SK-N-SH (cell line): ENCODE data around the gene XYLT2. TPM values are rescaled to one million over a fixed set of nuclear protein-coding genes. Genes with fewer than 3 reads are reported as not detected.
"Not testable (repeated sequence)": the region's sequence is repeated elsewhere in the genome, so short reads cannot be mapped to it uniquely, and the experiment has no call there.

Experiments
- CTCF ChIA-PET: fragments of 300-600, 350-600 bp; formaldehyde crosslinking; extraction: SDS; loops from one replicate; lab custom pipeline; 2021; lab: Yijun Ruan, JAX
- POLR2A ChIA-PET: fragments of 350-600 bp; sonication (Branson Sonifier 250); formaldehyde crosslinking; extraction: SDS; loops from one replicate; lab custom pipeline; 2020; ENCODE audit warnings: antibody characterized with exemption, inconsistent platforms; lab: Yijun Ruan, JAX
- DNase-seq: peaks from one replicate; pipeline ENCODE4 v3.0.0; 2012
- H2AFZ ChIP-seq: fragments of 200-600 bp; sonication (generic); 2 replicates; pipeline ENCODE4 v1.8.1; 2016; ENCODE audit warnings: antibody characterized with exemption, mild to moderate bottlenecking, low read depth
- H3F3A ChIP-seq: fragments of 200-600 bp; sonication (generic); replicated peaks from 2 replicates; pipeline ENCODE3; 2016; ENCODE audit warnings: antibody characterized with exemption, mild to moderate bottlenecking; ENCODE audit not compliant: insufficient read depth
- H3K27ac ChIP-seq, 2 experiments: fragments of 200-500 bp in 1 of 2; fragments of 200-600 bp in 1 of 2; sonication (Bioruptor generic) in 1 of 2; sonication (generic), shearing (Covaris generic) in 1 of 2; 2 replicates each; pipeline versions ENCODE4 v1.5.1 to v1.6.1; 2014 to 2016; ENCODE audit warnings: low read depth in 2 of 2, inconsistent platforms in 1 of 2, low read length in 1 of 2, mild to moderate bottlenecking in 1 of 2, mixed read lengths in 1 of 2
- H3K27me3 ChIP-seq: fragments of 200-600 bp; sonication (generic), shearing (Covaris generic); 2 replicates; pipeline ENCODE4 v1.6.1; 2016; ENCODE audit warnings: mixed run types; ENCODE audit not compliant: insufficient read depth
- H3K36me3 ChIP-seq, 2 experiments: fragments of 200-500 bp in 1 of 2; fragments of 200-600 bp in 1 of 2; sonication (Bioruptor generic) in 1 of 2; sonication (generic) in 1 of 2; replicated peaks in 1 of 2; 2 replicates each; pipeline versions ENCODE3 to v1.5.1; 2014 to 2016; ENCODE audit warnings: low read length in 1 of 2, mild to moderate bottlenecking in 1 of 2; ENCODE audit not compliant: insufficient read depth in 2 of 2, control insufficient read depth in 1 of 2
- H3K4me1 ChIP-seq, 2 experiments: fragments of 200-500 bp in 1 of 2; fragments of 200-600 bp in 1 of 2; sonication (Bioruptor generic) in 1 of 2; sonication (generic), shearing (Covaris generic) in 1 of 2; 2 replicates each; pipeline versions ENCODE4 v1.5.1 to v1.6.1; 2014 to 2016; ENCODE audit warnings: low read depth in 1 of 2, low read length in 1 of 2, mixed run types in 1 of 2; ENCODE audit not compliant: insufficient read depth in 2 of 2, control insufficient read depth in 1 of 2
- H3K4me2 ChIP-seq: fragments of 200-600 bp; sonication (generic), shearing (Covaris generic); 2 replicates; pipeline ENCODE4 v1.6.1; 2017; ENCODE audit warnings: mixed run types
- H3K4me3 ChIP-seq, 2 experiments: fragments of 200-500 bp in 1 of 2; fragments of 200-600 bp in 1 of 2; sonication (Bioruptor generic) in 1 of 2; sonication (generic), shearing (Covaris generic) in 1 of 2; 2 replicates each; pipeline versions ENCODE4 v1.5.1 to v1.8.1; 2014 to 2016; ENCODE audit warnings: low read depth in 2 of 2, inconsistent platforms in 1 of 2, low read length in 1 of 2, mild to moderate bottlenecking in 1 of 2, mixed read lengths in 1 of 2, moderate library complexity in 1 of 2
- H3K79me2 ChIP-seq: fragments of 200-600 bp; sonication (generic); 2 replicates; pipeline ENCODE4 v1.8.1; 2017; ENCODE audit warnings: mild to moderate bottlenecking; ENCODE audit not compliant: insufficient read depth
- H3K9ac ChIP-seq: fragments of 200-600 bp; sonication (generic); 2 replicates; pipeline ENCODE4 v1.6.1; 2017; ENCODE audit warnings: mixed run types
- H3K9me2 ChIP-seq: fragments of 200-600 bp; sonication (generic); 2 replicates; pipeline ENCODE4 v1.6.1; 2017; ENCODE audit warnings: mixed run types
- H3K9me3 ChIP-seq: fragments of 200-600 bp; sonication (generic); 2 replicates; pipeline ENCODE4 v1.6.1; 2017; ENCODE audit warnings: mixed run types, mild to moderate bottlenecking, moderate library complexity
- H4K20me1 ChIP-seq: fragments of 200-600 bp; sonication (generic); 2 replicates; pipeline ENCODE4 v1.6.1; 2017; ENCODE audit warnings: mild to moderate bottlenecking, mixed run types; ENCODE audit not compliant: insufficient read depth
- CTCF ChIP-seq: fragments of 200-600 bp; sonication (generic); IDR thresholded peaks from 2 replicates; pipeline ENCODE4 v1.6.1; 2017; ENCODE audit warnings: antibody characterized with exemption, mild to moderate bottlenecking, moderate library complexity
- EP300 ChIP-seq, 2 experiments: IDR thresholded peaks; 2 replicates each; pipeline versions ENCODE4 v1.4.0 to v1.6.1; 2012; ENCODE audit warnings: borderline replicate concordance in 1 of 2, low read depth in 1 of 2, low read length in 1 of 2
- FOSL2 ChIP-seq: IDR thresholded peaks from 2 replicates; pipeline ENCODE4 v1.4.0; 2012; ENCODE audit warnings: low read depth, mild to moderate bottlenecking, moderate library complexity, borderline replicate concordance
- FOXM1 ChIP-seq: IDR thresholded peaks from 2 replicates; pipeline ENCODE4 v1.4.0; 2012; ENCODE audit warnings: low read depth, mild to moderate bottlenecking
- GATA2 ChIP-seq: sonication (generic); formaldehyde crosslinking; IDR thresholded peaks from 2 replicates; pipeline ENCODE4 v1.5.0; 2020; ENCODE audit warnings: mild to moderate bottlenecking, missing genetic modification reagents
- IRF3 ChIP-seq: fragments of 150-350 bp; IDR thresholded peaks from 2 replicates; pipeline ENCODE4 v1.6.1; 2016; ENCODE audit warnings: mild to moderate bottlenecking, low read depth, low read length
- MEF2A ChIP-seq: IDR thresholded peaks from 2 replicates; pipeline ENCODE4 v1.4.0; 2012; ENCODE audit warnings: low read depth, borderline replicate concordance
- NFIC ChIP-seq: IDR thresholded peaks from 2 replicates; pipeline ENCODE4 v1.4.0; 2012; ENCODE audit warnings: borderline replicate concordance
- REST ChIP-seq: IDR thresholded peaks from 2 replicates; pipeline ENCODE4 v1.6.1; 2012; ENCODE audit warnings: mild to moderate bottlenecking, low read depth, low read length, moderate library complexity
- RFX5 ChIP-seq: IDR thresholded peaks from 2 replicates; pipeline ENCODE4 v1.6.1; 2012; ENCODE audit warnings: mild to moderate bottlenecking, improper control_type of control experiment, low read length
- RXRA ChIP-seq: IDR thresholded peaks from 2 replicates; pipeline ENCODE4 v1.4.0; 2012; ENCODE audit warnings: low read depth, mild to moderate bottlenecking, borderline replicate concordance
- SIN3A ChIP-seq: IDR thresholded peaks from 2 replicates; pipeline ENCODE4 v1.6.1; 2012; ENCODE audit warnings: low read depth, mild to moderate bottlenecking, low read length, moderate library complexity, borderline replicate concordance
- TCF12 ChIP-seq: IDR thresholded peaks from 2 replicates; pipeline ENCODE4 v1.4.0; 2012
- WGBS: methylation state at CpG from one replicate; pipeline ENCODE4 v1.1.6; 2017; ENCODE audit warnings: low lambda C conversion rate; 5-methylcytosine and 5-hydroxymethylcytosine counted together
- polyA plus RNA-seq, 3 experiments: library from polyadenylated mRNA; depleted of rRNA; stranded (reverse); fragments of >200 nt; gene quantifications; 2 replicates each; pipeline ENCODE4 v1.2.3, GENCODE V29; 2012
- TF ChIP-seq, protein P1 (sequence below): IDR thresholded peaks from 2 replicates; pipeline ENCODE4; 2012

XYLT2 gene
- polyA plus RNA-seq, 1 of the 3 experiments (the other 2 are of a cell fraction), result 28.4 TPM

GRCh38 chr17:50405351-50405750 lies 59.4 kb downstream of the XYLT2 start:
- peaks cover 51% of the 10 kb centered on the region for H3K27me3 ChIP-seq
- CTCF ChIA-PET, result interaction anchor here (3.3 to 9.4 kb wide), 2 partner anchors 7 to 74 kb away, joined by 12 to 80 read pairs; partner anchors contain the start of gene LRRC59
- POLR2A ChIA-PET, result not testable (repeated sequence)

GRCh38 chr17:50406578-50406977 lies 60.7 kb downstream of the XYLT2 start:
- no peak overlapping the region for H2AFZ ChIP-seq
- H3K4me1 ChIP-seq, result no peaks in the 10 kb centered on the region
- no peaks in the 10 kb centered on the region for H4K20me1 ChIP-seq
- DNase-seq, result no peak
- TF ChIP-seq EP300 (IDR thresholded peaks at IDR 0.05; ENCODE audit: borderline replicate concordance in 1 of 2, low read depth in 1 of 2, low read length in 1 of 2) (no peak), IRF3 (no peak), MEF2A (no peak), TCF12 (no peak), FOSL2 (no peak), NFIC (no peak)
- no peak overlapping the region for H3K4me3 ChIP-seq
- no peaks in the 10 kb centered on the region for H3K36me3 ChIP-seq
- no peaks in the 10 kb centered on the region for H3K9me2 ChIP-seq
- H3K9ac ChIP-seq, result no peak overlapping the region
- H3K27ac ChIP-seq, result no peak overlapping the region
- peaks cover 51% of the 10 kb centered on the region for H3K27me3 ChIP-seq
- WGBS, result 44% methylated on average over 5 of the region's 5 CpGs
- H3K79me2 ChIP-seq, result no peaks in the 10 kb centered on the region
- no peaks in the 10 kb centered on the region for H3K9me3 ChIP-seq
- CTCF ChIA-PET, result interaction anchor here (1.5 to 9.4 kb wide), 3 partner anchors 9 to 76 kb away, joined by 3 to 80 read pairs (median 12); partner anchors contain the start of gene LRRC59
- H3F3A ChIP-seq, result no peaks in the 10 kb centered on the region
- POLR2A ChIA-PET, result no interaction called here
- no peak overlapping the region for H3K4me2 ChIP-seq

More at GRCh38 chr17:50405351-50405750, 59.4 kb downstream of the XYLT2 start:
- not testable (repeated sequence) for H3K4me2 ChIP-seq, DNase-seq, H3K9me2 ChIP-seq, H3K9ac ChIP-seq, H3K4me1 ChIP-seq, H3K4me3 ChIP-seq, H3K36me3 ChIP-seq, H3K9me3 ChIP-seq, H3K79me2 ChIP-seq, H3K27ac ChIP-seq, H2AFZ ChIP-seq, H3F3A ChIP-seq, H4K20me1 ChIP-seq
- WGBS, result 47% methylated on average over 4 of the region's 4 CpGs

GRCh38 chr17:50407921-50408320 lies 62.0 kb downstream of the XYLT2 start:
- Histone ChIP-seq H3K27me3 (peaks cover 45% of the 10 kb centered on the region), H3K9ac (no peak overlapping the region), H2AFZ (no peak overlapping the region), H3K9me2 (no peaks in the 10 kb centered on the region), H3K27ac (no peak overlapping the region), H3F3A (no peaks in the 10 kb centered on the region), H3K4me1 (no peaks in the 10 kb centered on the region), H3K9me3 (no peaks in the 10 kb centered on the region), H3K4me2 (no peak overlapping the region)
- no peak for DNase-seq
- CTCF ChIA-PET, result interaction anchor here (1.3 to 9.4 kb wide), 3 partner anchors 10 to 72 kb away, joined by 3 to 80 read pairs (median 12); partner anchors contain the start of gene LRRC59
- POLR2A ChIA-PET, result no interaction called here
- 51% methylated on average over 4 of the region's 4 CpGs for WGBS
- no peak for TF ChIP-seq CTCF
- TF ChIP-seq REST, result no peak
- TF ChIP-seq GATA2, result no peak
- no peak for TF ChIP-seq SIN3A
- no peak for TF ChIP-seq FOXM1
- TF ChIP-seq, protein P1, sequence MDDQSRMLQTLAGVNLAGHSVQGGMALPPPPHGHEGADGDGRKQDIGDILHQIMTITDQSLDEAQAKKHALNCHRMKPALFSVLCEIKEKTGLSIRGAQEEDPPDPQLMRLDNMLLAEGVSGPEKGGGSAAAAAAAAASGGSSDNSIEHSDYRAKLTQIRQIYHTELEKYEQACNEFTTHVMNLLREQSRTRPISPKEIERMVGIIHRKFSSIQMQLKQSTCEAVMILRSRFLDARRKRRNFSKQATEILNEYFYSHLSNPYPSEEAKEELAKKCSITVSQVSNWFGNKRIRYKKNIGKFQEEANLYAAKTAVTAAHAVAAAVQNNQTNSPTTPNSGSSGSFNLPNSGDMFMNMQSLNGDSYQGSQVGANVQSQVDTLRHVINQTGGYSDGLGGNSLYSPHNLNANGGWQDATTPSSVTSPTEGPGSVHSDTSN, result no peak
- no peak for TF ChIP-seq RXRA
- no peak for TF ChIP-seq RFX5
- TF ChIP-seq, all 33 proteins: peak for 0
- no peaks in the 10 kb centered on the region for H4K20me1 ChIP-seq
- no peak overlapping the region for H3K4me3 ChIP-seq
- H3K36me3 ChIP-seq, result no peaks in the 10 kb centered on the region
- no peaks in the 10 kb centered on the region for H3K79me2 ChIP-seq
